Testis (tissue), 2 donors: ENCODE measurements around the gene ZNF575.

Source experiments
- CTCF ChIP-seq, 3 experiments: fragments of 450-650 bp in 2 of 3; fragments of 200-600 bp in 1 of 3; sonication (generic) in 1 of 3; IDR thresholded peaks; one replicate each; pipeline ENCODE4 v1.5.1; 2016 to 2019; ENCODE audit warnings: antibody characterized with exemption in 3 of 3, mild to moderate bottlenecking in 2 of 3, moderate library complexity in 1 of 3
- POLR2A ChIP-seq: fragments of 450-650 bp; IDR thresholded peaks from one replicate; pipeline ENCODE4 v1.6.1; 2017; ENCODE audit warnings: antibody characterized with exemption, mild to moderate bottlenecking, moderate library complexity

- TF ChIP-seq CTCF (IDR thresholded peaks at IDR 0.05): no peak
- no peak for TF ChIP-seq POLR2A
These were observed 19.6 kb downstream of the ZNF575 start for GRCh38 chr19:43552616-43553015.
